Kidney tubule cell (primary cell): ENCODE results near the gene PDRG1.

Source experiments
- DNase-seq: peaks from one replicate; pipeline ENCODE4 v3.0.0-alpha.2; 2018; ENCODE audit warnings: low spot score

The PDRG1 gene

GRCh38 chr20:31951530-31952453, at the start of gene PDRG1:
TSS of gene PDRG1 (minus strand) at chr20:31952046. CDS start at chr20:31951961, 85 bp downstream.
- peak; percentile 96 for DNase-seq

- no peak for DNase-seq
Measured at GRCh38 chr20:31998246-31998645, 46.4 kb upstream of the PDRG1 start.

- DNase-seq: no peak
Measured at GRCh38 chr20:31996996-31997395, 45.1 kb upstream of the PDRG1 start.

GRCh38 chr20:31992086-31992485, 40.2 kb upstream of the PDRG1 start:
- DNase-seq: no peak

- DNase-seq: no peak
Measured at GRCh38 chr20:31991339-31991705, 39.5 kb upstream of the PDRG1 start.

- DNase-seq: no peak
Measured at GRCh38 chr20:31990641-31991338, 38.9 kb upstream of the PDRG1 start.

GRCh38 chr20:31989030-31989645, 37.3 kb upstream of the PDRG1 start:
- DNase-seq: no peak

- peak; percentile 36 for DNase-seq
Measured at GRCh38 chr20:31988430-31989015, 36.7 kb upstream of the PDRG1 start.

GRCh38 chr20:31987744-31988143, 35.9 kb upstream of the PDRG1 start:
- DNase-seq: peak; percentile 93

- DNase-seq: no peak
Measured at GRCh38 chr20:31984981-31985471, 33.2 kb upstream of the PDRG1 start.

- DNase-seq: no peak
Measured at GRCh38 chr20:31981784-31982183, 29.9 kb upstream of the PDRG1 start.

- peak; percentile 12 for DNase-seq
Measured at GRCh38 chr20:31979713-31980426, 28.0 kb upstream of the PDRG1 start.

- DNase-seq: no peak
Measured at GRCh38 chr20:31977080-31977479, 25.2 kb upstream of the PDRG1 start.

GRCh38 chr20:31975874-31976273, 24.0 kb upstream of the PDRG1 start:
- DNase-seq: no peak

- no peak for DNase-seq
Measured at GRCh38 chr20:31974951-31975487, 23.2 kb upstream of the PDRG1 start.

GRCh38 chr20:31974296-31974695, 22.4 kb upstream of the PDRG1 start:
- no peak for DNase-seq

GRCh38 chr20:31972471-31973021, 20.7 kb upstream of the PDRG1 start:
- DNase-seq: peak; percentile 93

GRCh38 chr20:31969991-31970390, 18.1 kb upstream of the PDRG1 start:
- no peak for DNase-seq

GRCh38 chr20:31968291-31969126, 16.7 kb upstream of the PDRG1 start:
- peak; percentile 72 for DNase-seq

- no peak for DNase-seq
Measured at GRCh38 chr20:31967830-31968249, 16.0 kb upstream of the PDRG1 start, which contains the start of gene XKR7. TSS of gene XKR7 (plus strand) at chr20:31968151. CDS start at chr20:31968176, 25 bp downstream.
